ENCODE measurements around the gene AIPL1. TPM values are rescaled to one million over a fixed set of nuclear protein-coding genes. Genes with fewer than 3 reads are reported as not detected.

Gene AIPL1
- total RNA-seq, 2 experiments from 2014 or later = not detected

DNA sequence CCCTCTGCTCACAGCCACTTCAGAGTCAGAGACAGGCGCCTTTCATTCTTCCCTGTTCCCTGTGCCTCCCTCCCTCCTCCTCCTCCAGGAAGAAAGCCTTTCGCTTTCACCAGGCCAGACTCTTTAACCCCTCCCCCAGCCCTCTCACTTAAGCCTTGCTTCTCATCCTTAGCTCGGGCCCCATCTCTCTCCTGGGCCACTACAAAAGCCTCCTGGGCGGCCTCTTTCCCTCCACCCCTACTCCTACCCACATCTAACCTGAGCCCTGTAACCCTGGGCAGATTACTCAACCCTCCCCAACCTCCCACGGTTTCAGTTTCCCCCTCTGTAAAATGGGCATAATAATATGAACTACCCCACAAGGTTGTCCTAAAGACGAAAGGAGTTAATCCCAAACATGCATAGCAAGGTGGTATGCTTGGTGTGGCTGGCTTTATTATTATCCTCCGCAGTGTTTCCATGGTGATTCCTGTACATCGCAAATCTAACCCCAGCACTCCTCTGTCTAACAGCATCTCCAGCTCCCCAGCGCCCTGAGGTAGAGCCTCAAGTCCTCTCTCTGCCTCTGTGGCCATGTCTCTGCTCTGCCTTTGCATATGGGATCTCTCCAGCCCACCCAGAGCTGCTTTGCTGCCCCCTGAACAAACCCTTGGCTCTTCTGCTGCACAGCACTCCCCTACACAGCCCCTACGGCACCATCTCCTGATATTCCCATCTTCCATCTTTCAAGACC is 27.0 kb upstream of the AIPL1 start:
- H3K9me3 Mint-ChIP-seq = no peaks in the 10 kb centered on the region
- CTCF ChIA-PET = interaction anchor here (1.7 kb wide), 1 partner anchor 11 kb away, joined by 4 read pairs; no protein-coding TSS in a partner anchor

DNA sequence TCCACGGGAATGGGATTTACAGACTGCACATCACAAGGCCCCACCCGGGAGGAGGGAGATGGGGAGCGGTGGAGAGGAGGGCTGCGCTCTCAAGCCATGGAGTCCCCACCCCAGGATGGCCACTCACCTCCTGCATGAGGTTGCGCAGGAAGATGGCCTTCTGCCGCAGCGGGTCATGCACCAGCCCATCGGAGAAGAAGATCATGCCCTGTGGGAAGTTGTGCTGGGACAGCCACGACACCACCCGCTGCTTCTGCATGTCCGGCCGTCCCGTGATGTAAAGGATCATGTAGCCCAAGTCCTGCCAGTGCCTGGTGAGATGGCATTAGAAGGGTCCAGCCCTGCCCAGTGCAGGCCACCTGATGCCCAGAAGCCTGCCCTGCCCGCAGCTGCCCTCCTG is 26.3 kb upstream of the AIPL1 start:
- Mint-ChIP-seq H3K4me3 (no peak overlapping the region), H3K9me3 (no peaks in the 10 kb centered on the region), H3K27me3 (no peaks in the 10 kb centered on the region), H3K4me1 (ENCODE audit: low read depth) (no peaks in the 10 kb centered on the region), H3K27ac (no peak overlapping the region), H3K36me3 (ENCODE audit: low read depth) (no peaks in the 10 kb centered on the region)
- H3K36me3 ChIP-seq (ENCODE audit: insufficient read depth, low read length) = no peaks in the 10 kb centered on the region
- DNase-seq = no peak
- TF ChIP-seq, protein P1, sequence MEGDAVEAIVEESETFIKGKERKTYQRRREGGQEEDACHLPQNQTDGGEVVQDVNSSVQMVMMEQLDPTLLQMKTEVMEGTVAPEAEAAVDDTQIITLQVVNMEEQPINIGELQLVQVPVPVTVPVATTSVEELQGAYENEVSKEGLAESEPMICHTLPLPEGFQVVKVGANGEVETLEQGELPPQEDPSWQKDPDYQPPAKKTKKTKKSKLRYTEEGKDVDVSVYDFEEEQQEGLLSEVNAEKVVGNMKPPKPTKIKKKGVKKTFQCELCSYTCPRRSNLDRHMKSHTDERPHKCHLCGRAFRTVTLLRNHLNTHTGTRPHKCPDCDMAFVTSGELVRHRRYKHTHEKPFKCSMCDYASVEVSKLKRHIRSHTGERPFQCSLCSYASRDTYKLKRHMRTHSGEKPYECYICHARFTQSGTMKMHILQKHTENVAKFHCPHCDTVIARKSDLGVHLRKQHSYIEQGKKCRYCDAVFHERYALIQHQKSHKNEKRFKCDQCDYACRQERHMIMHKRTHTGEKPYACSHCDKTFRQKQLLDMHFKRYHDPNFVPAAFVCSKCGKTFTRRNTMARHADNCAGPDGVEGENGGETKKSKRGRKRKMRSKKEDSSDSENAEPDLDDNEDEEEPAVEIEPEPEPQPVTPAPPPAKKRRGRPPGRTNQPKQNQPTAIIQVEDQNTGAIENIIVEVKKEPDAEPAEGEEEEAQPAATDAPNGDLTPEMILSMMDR (IDR thresholded peaks at IDR 0.05) = no peak
- ATAC-seq (ENCODE audit: poor library complexity) = no peak
- ChIA-PET POLR2A (interaction anchor here (1.2 kb wide), 1 partner anchor 13 kb away, joined by 3 read pairs; no protein-coding TSS in a partner anchor), CTCF (no interaction called here)
- H3K27ac ChIP-seq (ENCODE audit: low read depth in 1 of 2, low read length in 2 of 2) = no peak overlapping the region
- no peaks in the 10 kb centered on the region for H3K9me3 ChIP-seq (ENCODE audit: control insufficient read depth in 1 of 2, insufficient read depth in 1 of 2, low read length in 2 of 2)
- H3K4me1 ChIP-seq (ENCODE audit: insufficient read depth, low read length) = no peaks in the 10 kb centered on the region
- intact Hi-C loops (cut with DNase I, micrococcal nuclease) = no loop called here
- H3K27me3 ChIP-seq (ENCODE audit: control insufficient read depth in 1 of 2, insufficient read depth in 2 of 2, low read length in 2 of 2) = no peaks in the 10 kb centered on the region
- H3K4me3 ChIP-seq (ENCODE audit: low read length) = no peak overlapping the region

More for the DNA sequence above, 27.0 kb upstream of the AIPL1 start:
- no peaks in the 10 kb centered on the region for H3K4me1 Mint-ChIP-seq (ENCODE audit: low read depth)
- ATAC-seq (ENCODE audit: poor library complexity) (no peak), DNase-seq (no peak)
- Histone ChIP-seq H3K9me3 (ENCODE audit: control insufficient read depth in 1 of 2, insufficient read depth in 1 of 2, low read length in 2 of 2) (no peaks in the 10 kb centered on the region), H3K4me1 (ENCODE audit: insufficient read depth, low read length) (no peaks in the 10 kb centered on the region), H3K27me3 (ENCODE audit: control insufficient read depth in 1 of 2, insufficient read depth in 2 of 2, low read length in 2 of 2) (no peaks in the 10 kb centered on the region), H3K27ac (ENCODE audit: low read depth in 1 of 2, low read length in 2 of 2) (no peak overlapping the region), H3K36me3 (ENCODE audit: insufficient read depth, low read length) (no peaks in the 10 kb centered on the region), H3K4me3 (ENCODE audit: low read length) (no peak overlapping the region)
- POLR2A ChIA-PET = no interaction called here
- H3K27me3 Mint-ChIP-seq = no peaks in the 10 kb centered on the region
- no peak overlapping the region for H3K4me3 Mint-ChIP-seq
- intact Hi-C loops (cut with DNase I, micrococcal nuclease) = no loop called here
- H3K36me3 Mint-ChIP-seq (ENCODE audit: low read depth) = no peaks in the 10 kb centered on the region
- no peak overlapping the region for H3K27ac Mint-ChIP-seq
- TF ChIP-seq, protein P1 (IDR thresholded peaks at IDR 0.05) = no peak

DNA sequence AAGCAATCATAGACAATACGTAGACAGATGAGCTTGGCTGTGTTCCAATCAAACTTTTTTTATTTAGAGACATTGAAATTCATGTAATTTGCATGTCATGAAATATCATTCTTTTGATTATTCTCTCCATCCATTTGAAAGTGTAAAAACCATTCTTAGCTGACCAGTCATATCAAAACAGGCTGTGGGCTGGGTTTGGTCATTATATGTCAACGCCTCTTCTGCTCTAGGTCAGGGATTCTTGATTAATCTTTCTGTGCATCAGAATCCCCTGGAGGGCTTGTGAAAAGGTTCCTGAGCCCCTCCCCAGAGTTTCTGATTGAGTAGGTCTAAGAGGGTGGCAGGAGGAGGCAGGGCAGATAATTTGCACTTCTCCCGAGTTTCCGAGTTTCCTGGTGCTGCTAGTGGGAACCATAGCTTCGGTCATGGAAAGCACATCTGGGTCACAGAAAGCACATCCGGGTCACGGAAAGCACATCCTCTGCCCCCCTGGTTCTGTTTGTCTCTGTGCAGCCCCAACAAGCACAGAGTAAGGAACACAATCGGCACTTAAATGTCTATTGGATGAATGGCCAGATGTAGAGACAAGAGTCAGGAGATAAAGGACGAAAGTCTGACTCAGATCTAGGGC is 25.7 kb upstream of the AIPL1 start:
- intact Hi-C loops (cut with DNase I, micrococcal nuclease) = no loop called here
- TF ChIP-seq, protein P1 (IDR thresholded peaks at IDR 0.05) = no peak
- H3K4me3 Mint-ChIP-seq = no peak overlapping the region
- Histone ChIP-seq H3K27ac (ENCODE audit: low read depth in 1 of 2, low read length in 2 of 2) (no peak overlapping the region), H3K4me1 (ENCODE audit: insufficient read depth, low read length) (no peaks in the 10 kb centered on the region), H3K36me3 (ENCODE audit: insufficient read depth, low read length) (no peaks in the 10 kb centered on the region), H3K4me3 (ENCODE audit: low read length) (no peak overlapping the region), H3K9me3 (ENCODE audit: control insufficient read depth in 1 of 2, insufficient read depth in 1 of 2, low read length in 2 of 2) (no peaks in the 10 kb centered on the region), H3K27me3 (ENCODE audit: control insufficient read depth in 1 of 2, insufficient read depth in 2 of 2, low read length in 2 of 2) (no peaks in the 10 kb centered on the region)
- no peak for DNase-seq
- H3K36me3 Mint-ChIP-seq (ENCODE audit: low read depth) = no peaks in the 10 kb centered on the region
- ChIA-PET CTCF (no interaction called here), POLR2A (interaction anchor here (1.2 kb wide), 1 partner anchor 12 kb away, joined by 3 read pairs; no protein-coding TSS in a partner anchor)
- no peaks in the 10 kb centered on the region for H3K9me3 Mint-ChIP-seq
- ATAC-seq (ENCODE audit: poor library complexity) = no peak
- H3K27me3 Mint-ChIP-seq = no peaks in the 10 kb centered on the region
- no peaks in the 10 kb centered on the region for H3K4me1 Mint-ChIP-seq (ENCODE audit: low read depth)
- no peak overlapping the region for H3K27ac Mint-ChIP-seq

All from CD4-positive, alpha-beta T cell (primary cell).